Breast epithelium (tissue), 3 donors: ENCODE data around the gene ZSWIM7.

ENCODE experiments used
- POLR2A ChIP-seq: fragments of 450-650 bp; IDR thresholded peaks from one replicate; pipeline ENCODE4 v1.6.1; 2016; ENCODE audit warnings: antibody characterized with exemption, mild to moderate bottlenecking, moderate library complexity
- TF ChIP-seq, protein P1 (sequence below), 3 donors: fragments of 450-650 bp; IDR thresholded peaks; one replicate each; pipeline ENCODE4 v1.5.1; 2016 to 2017; ENCODE audit warnings: antibody characterized with exemption in 3 of 3, mild to moderate bottlenecking in 3 of 3, moderate library complexity in 3 of 3

- no peak for TF ChIP-seq POLR2A
- TF ChIP-seq, protein P1, sequence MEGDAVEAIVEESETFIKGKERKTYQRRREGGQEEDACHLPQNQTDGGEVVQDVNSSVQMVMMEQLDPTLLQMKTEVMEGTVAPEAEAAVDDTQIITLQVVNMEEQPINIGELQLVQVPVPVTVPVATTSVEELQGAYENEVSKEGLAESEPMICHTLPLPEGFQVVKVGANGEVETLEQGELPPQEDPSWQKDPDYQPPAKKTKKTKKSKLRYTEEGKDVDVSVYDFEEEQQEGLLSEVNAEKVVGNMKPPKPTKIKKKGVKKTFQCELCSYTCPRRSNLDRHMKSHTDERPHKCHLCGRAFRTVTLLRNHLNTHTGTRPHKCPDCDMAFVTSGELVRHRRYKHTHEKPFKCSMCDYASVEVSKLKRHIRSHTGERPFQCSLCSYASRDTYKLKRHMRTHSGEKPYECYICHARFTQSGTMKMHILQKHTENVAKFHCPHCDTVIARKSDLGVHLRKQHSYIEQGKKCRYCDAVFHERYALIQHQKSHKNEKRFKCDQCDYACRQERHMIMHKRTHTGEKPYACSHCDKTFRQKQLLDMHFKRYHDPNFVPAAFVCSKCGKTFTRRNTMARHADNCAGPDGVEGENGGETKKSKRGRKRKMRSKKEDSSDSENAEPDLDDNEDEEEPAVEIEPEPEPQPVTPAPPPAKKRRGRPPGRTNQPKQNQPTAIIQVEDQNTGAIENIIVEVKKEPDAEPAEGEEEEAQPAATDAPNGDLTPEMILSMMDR (IDR thresholded peaks at IDR 0.05) = no peak
These were observed 36.8 kb upstream of the ZSWIM7 start for GRCh38 chr17:16036261-16036660.
